ENCODE results near the gene FOXO4. TPM values are rescaled to one million over a fixed set of nuclear protein-coding genes. Genes with fewer than 3 reads are reported as not detected.

The FOXO4 gene
- total RNA-seq, 1 donor from 2014 or later = 6.4 TPM

- no peak for ATAC-seq
Measured at GRCh38 chrX:71100581-71101505, 5.2 kb downstream of the FOXO4 start.

GRCh38 chrX:71102292-71102691, 6.6 kb downstream of the FOXO4 start:
- ATAC-seq = no peak

- ATAC-seq = peak; percentile 38
Measured at GRCh38 chrX:71103110-71103983, 7.7 kb downstream of the FOXO4 start.

GRCh38 chrX:71105628-71106027, 10.0 kb downstream of the FOXO4 start:
- no peak for ATAC-seq

- ATAC-seq = no peak
Measured at GRCh38 chrX:71106427-71106826, 10.8 kb downstream of the FOXO4 start, which contains the start of gene CXorf65. CXorf65 (minus strand) TSS chrX:71106740; CDS start chrX:71106556, 184 bp downstream.

- ATAC-seq = no peak
Measured at GRCh38 chrX:71107245-71107644, 11.6 kb downstream of the FOXO4 start.

GRCh38 chrX:71107762-71108360, 12.2 kb downstream of the FOXO4 start:
- ATAC-seq = no peak

- ATAC-seq = no peak
Measured at GRCh38 chrX:71109051-71109450, 13.4 kb downstream of the FOXO4 start.

GRCh38 chrX:71111141-71111843, 15.6 kb downstream of the FOXO4 start, which contains the start of gene IL2RG:
IL2RG (minus strand) TSS chrX:71111577; CDS start chrX:71111539, 38 bp downstream.
- peak; percentile 85 for ATAC-seq

GRCh38 chrX:71111921-71112431, 16.3 kb downstream of the FOXO4 start:
- peak; percentile 30 for ATAC-seq

GRCh38 chrX:71117358-71117757, 21.7 kb downstream of the FOXO4 start:
- ATAC-seq = no peak

- ATAC-seq = peak; percentile 89
Measured at GRCh38 chrX:71118032-71118984, 22.7 kb downstream of the FOXO4 start, which contains the start of gene MED12. MED12 (plus strand) TSS chrX:71118596; CDS start chrX:71118755, 159 bp downstream.

- peak; percentile 28 for ATAC-seq
Measured at GRCh38 chrX:71118985-71119535, 23.4 kb downstream of the FOXO4 start.

- ATAC-seq = no peak
Measured at GRCh38 chrX:71128166-71128833, 32.6 kb downstream of the FOXO4 start.

- ATAC-seq = peak; percentile 69
Measured at GRCh38 chrX:71128915-71129765, 33.5 kb downstream of the FOXO4 start.

GRCh38 chrX:71131510-71131909, 35.9 kb downstream of the FOXO4 start:
- no peak for ATAC-seq

GRCh38 chrX:71140440-71140839, 44.8 kb downstream of the FOXO4 start:
- ATAC-seq = no peak

- no peak for ATAC-seq
Measured at GRCh38 chrX:71143508-71143907, 47.9 kb downstream of the FOXO4 start.

Measured in esophagus mucosa (tissue), 1 donor.